DND-41 (cell line): ENCODE measurements around the gene SCN5A.

Experiments used
- ATAC-seq: fragments of 200-7000 bp; cut with Tn5 transposase; 3 replicates; pipeline ENCODE4 v1.9.1; 2021; ENCODE audit warnings: low read depth; ENCODE audit not compliant: insufficient read depth
- DNase-seq: peaks from one replicate; pipeline ENCODE4 v3.0.0-alpha.2; 2020
- H2AFZ ChIP-seq: 2 replicates; pipeline ENCODE4 v1.6.0; 2012; ENCODE audit warnings: low read depth, low read length
- H3K27ac ChIP-seq: 2 replicates; pipeline ENCODE4 v1.5.1; 2012; ENCODE audit warnings: low read length, inconsistent platforms
- H3K27me3 ChIP-seq: fragments of 200-600 bp; sonication (generic); 2 replicates; pipeline ENCODE4 v1.6.0; 2012; ENCODE audit warnings: low read length, mild to moderate bottlenecking, inconsistent platforms; ENCODE audit not compliant: insufficient read depth, poor library complexity
- H3K36me3 ChIP-seq: 2 replicates; pipeline ENCODE4 v1.5.1; 2012; ENCODE audit warnings: low read length, inconsistent platforms; ENCODE audit not compliant: insufficient read depth
- H3K4me1 ChIP-seq: 2 replicates; pipeline ENCODE4 v1.5.1; 2012; ENCODE audit warnings: mild to moderate bottlenecking, low read length; ENCODE audit not compliant: insufficient read depth
- H3K4me2 ChIP-seq: 2 replicates; pipeline ENCODE4 v1.6.0; 2012; ENCODE audit warnings: mild to moderate bottlenecking, moderate library complexity, low read length, inconsistent platforms; ENCODE audit not compliant: insufficient read depth
- H3K4me3 ChIP-seq, 2 experiments: fragments of 200-600 bp in 1 of 2; shearing (Covaris generic) in 1 of 2; 2 replicates each; pipeline ENCODE4 v1.5.1; 2012 to 2016; ENCODE audit warnings: inconsistent platforms in 2 of 2, low read length in 2 of 2, mild to moderate bottlenecking in 2 of 2, low read depth in 1 of 2, moderate library complexity in 1 of 2
- H3K79me2 ChIP-seq: 2 replicates; pipeline ENCODE4 v1.6.0; 2012; ENCODE audit warnings: low read length, inconsistent platforms; ENCODE audit not compliant: insufficient read depth
- H3K9ac ChIP-seq: 2 replicates; pipeline ENCODE4 v1.6.0; 2012; ENCODE audit warnings: low read depth, mild to moderate bottlenecking, inconsistent platforms, low read length, moderate library complexity
- H3K9me3 ChIP-seq: 2 replicates; pipeline ENCODE4 v1.5.1; 2012; ENCODE audit warnings: low read length, moderate library complexity, mild to moderate bottlenecking, inconsistent platforms; ENCODE audit not compliant: insufficient read depth, severe bottlenecking
- H4K20me1 ChIP-seq: 2 replicates; pipeline ENCODE4 v1.6.0; 2012; ENCODE audit warnings: low read length; ENCODE audit not compliant: insufficient read depth
- EZH2 ChIP-seq: IDR thresholded peaks from 3 replicates; pipeline ENCODE4 v1.6.1; 2012; ENCODE audit warnings: borderline replicate concordance, low read depth, mild to moderate bottlenecking, moderate library complexity, low read length, inconsistent platforms; ENCODE audit not compliant: severe bottlenecking
- TF ChIP-seq, protein P1 (sequence below): IDR thresholded peaks from 2 replicates; pipeline ENCODE4 v1.5.1; 2012; ENCODE audit warnings: borderline replicate concordance, low read length, moderate library complexity, mild to moderate bottlenecking; ENCODE audit not compliant: poor library complexity, severe bottlenecking; ENCODE audit errors: extremely low read depth

SCN5A gene

GRCh38 chr3:38614091-38614490 is 35.4 kb downstream of the SCN5A start:
- ATAC-seq = no peak
- H3K27ac ChIP-seq = no peak overlapping the region

DNA sequence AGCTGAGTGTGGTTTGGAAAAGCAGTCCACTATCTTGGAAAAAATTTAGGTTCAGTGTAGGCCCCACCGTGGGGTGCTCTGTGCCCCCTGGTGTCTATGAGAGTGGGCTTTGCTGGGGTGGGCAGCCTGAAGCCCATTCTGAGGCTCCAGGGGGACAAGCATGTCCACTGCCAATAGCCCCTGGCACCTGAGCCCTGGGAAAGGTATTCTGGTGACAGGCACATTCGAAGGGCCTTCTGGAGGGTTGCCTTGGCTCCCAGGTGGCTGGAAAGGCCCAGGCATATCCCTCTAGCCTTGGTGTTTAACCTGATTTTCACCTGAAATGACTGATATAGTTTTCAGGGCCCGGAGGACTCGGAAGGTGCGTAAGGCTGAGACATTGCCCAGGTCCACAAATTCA is 36.1 kb downstream of the SCN5A start:
- H3K9ac ChIP-seq = no peak overlapping the region
- H3K27ac ChIP-seq = no peak overlapping the region
- H3K36me3 ChIP-seq = no peaks in the 10 kb centered on the region
- H3K9me3 ChIP-seq = no peaks in the 10 kb centered on the region
- H3K79me2 ChIP-seq = no peaks in the 10 kb centered on the region
- H4K20me1 ChIP-seq = peaks cover 5% of the 10 kb centered on the region; the same call in 1 of the 2 replicates
- no peak overlapping the region for H3K4me3 ChIP-seq
- H3K4me1 ChIP-seq = no peaks in the 10 kb centered on the region
- peaks cover 14% of the 10 kb centered on the region for H3K27me3 ChIP-seq
- no peak for ATAC-seq
- DNase-seq = no peak
- H2AFZ ChIP-seq = no peak overlapping the region
- no peak overlapping the region for H3K4me2 ChIP-seq
- TF ChIP-seq, protein P1, sequence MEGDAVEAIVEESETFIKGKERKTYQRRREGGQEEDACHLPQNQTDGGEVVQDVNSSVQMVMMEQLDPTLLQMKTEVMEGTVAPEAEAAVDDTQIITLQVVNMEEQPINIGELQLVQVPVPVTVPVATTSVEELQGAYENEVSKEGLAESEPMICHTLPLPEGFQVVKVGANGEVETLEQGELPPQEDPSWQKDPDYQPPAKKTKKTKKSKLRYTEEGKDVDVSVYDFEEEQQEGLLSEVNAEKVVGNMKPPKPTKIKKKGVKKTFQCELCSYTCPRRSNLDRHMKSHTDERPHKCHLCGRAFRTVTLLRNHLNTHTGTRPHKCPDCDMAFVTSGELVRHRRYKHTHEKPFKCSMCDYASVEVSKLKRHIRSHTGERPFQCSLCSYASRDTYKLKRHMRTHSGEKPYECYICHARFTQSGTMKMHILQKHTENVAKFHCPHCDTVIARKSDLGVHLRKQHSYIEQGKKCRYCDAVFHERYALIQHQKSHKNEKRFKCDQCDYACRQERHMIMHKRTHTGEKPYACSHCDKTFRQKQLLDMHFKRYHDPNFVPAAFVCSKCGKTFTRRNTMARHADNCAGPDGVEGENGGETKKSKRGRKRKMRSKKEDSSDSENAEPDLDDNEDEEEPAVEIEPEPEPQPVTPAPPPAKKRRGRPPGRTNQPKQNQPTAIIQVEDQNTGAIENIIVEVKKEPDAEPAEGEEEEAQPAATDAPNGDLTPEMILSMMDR = no peak
- TF ChIP-seq EZH2 = no peak

More at GRCh38 chr3:38614091-38614490, 35.4 kb downstream of the SCN5A start:
- H4K20me1 ChIP-seq = peaks cover 5% of the 10 kb centered on the region; the same call in 1 of the 2 replicates
- TF ChIP-seq, protein P1 = no peak
- TF ChIP-seq EZH2 = no peak
- H3K4me3 ChIP-seq = no peak overlapping the region
- no peaks in the 10 kb centered on the region for H3K36me3 ChIP-seq
- H3K4me2 ChIP-seq = no peak overlapping the region
- no peaks in the 10 kb centered on the region for H3K4me1 ChIP-seq
- no peaks in the 10 kb centered on the region for H3K79me2 ChIP-seq
- no peaks in the 10 kb centered on the region for H3K9me3 ChIP-seq
- peaks cover 16% of the 10 kb centered on the region for H3K27me3 ChIP-seq
- H3K9ac ChIP-seq = no peak overlapping the region
- H2AFZ ChIP-seq = no peak overlapping the region
- no peak for DNase-seq

DNA sequence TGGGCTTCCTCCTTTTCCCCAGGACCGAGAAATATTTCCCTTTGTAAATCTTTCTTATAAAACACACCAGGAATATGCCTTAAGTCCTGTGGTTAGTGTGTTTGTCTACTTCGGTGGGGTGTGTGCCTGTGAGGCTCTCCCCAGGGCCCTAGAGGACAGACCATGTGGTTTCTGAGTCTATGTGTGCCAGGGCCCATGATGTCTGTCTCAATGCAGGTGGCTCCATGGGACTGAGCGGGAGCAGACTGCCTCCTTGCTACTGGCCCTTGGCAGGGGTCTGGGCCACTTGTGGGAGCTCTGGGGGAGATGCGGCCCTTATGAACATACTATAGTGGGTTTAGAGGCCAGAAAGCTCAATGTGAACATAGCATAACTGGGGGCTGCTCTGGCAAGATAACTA is 37.6 kb downstream of the SCN5A start:
- Histone ChIP-seq H3K9me3 (no peaks in the 10 kb centered on the region), H2AFZ (no peak overlapping the region), H3K27ac (no peak overlapping the region), H3K79me2 (no peaks in the 10 kb centered on the region), H4K20me1 (0 out of 2 replicates have a peak, but pooled peaks cover under 1% of the 10 kb centered on the region), H3K4me2 (no peak overlapping the region), H3K4me1 (no peaks in the 10 kb centered on the region), H3K27me3 (peaks cover 7% of the 10 kb centered on the region), H3K9ac (no peak overlapping the region), H3K4me3 (no peak overlapping the region), H3K36me3 (no peaks in the 10 kb centered on the region)
- no peak for ATAC-seq
- DNase-seq = no peak
- TF ChIP-seq, protein P1 = no peak
- TF ChIP-seq EZH2 = no peak

GRCh38 chr3:38610934-38611333 is 38.6 kb downstream of the SCN5A start:
- Histone ChIP-seq H3K4me3 (no peak overlapping the region), H3K27me3 (peaks cover 4% of the 10 kb centered on the region), H3K4me2 (no peak overlapping the region), H2AFZ (no peak overlapping the region), H4K20me1 (no peaks in the 10 kb centered on the region), H3K4me1 (no peaks in the 10 kb centered on the region), H3K9me3 (no peaks in the 10 kb centered on the region), H3K79me2 (no peaks in the 10 kb centered on the region), H3K36me3 (no peaks in the 10 kb centered on the region), H3K27ac (no peak overlapping the region), H3K9ac (no peak overlapping the region)
- ATAC-seq (no peak), DNase-seq (no peak)
- TF ChIP-seq, protein P1 = no peak
- TF ChIP-seq EZH2 = no peak
